Endothelial cell of umbilical vein (primary cell): ENCODE measurements around the gene FECH.

Experiments
- EZH2 ChIP-seq: IDR thresholded peaks from 2 replicates; pipeline ENCODE4 v1.6.1; 2012; ENCODE audit warnings: borderline replicate concordance, low read depth, mild to moderate bottlenecking, moderate library complexity, low read length, inconsistent platforms; ENCODE audit not compliant: severe bottlenecking
- JUN ChIP-seq: IDR thresholded peaks from 2 replicates; pipeline ENCODE4 v1.6.1; 2011; ENCODE audit warnings: borderline replicate concordance, low read depth; ENCODE audit not compliant: insufficient read length, insufficient read depth
- MYC ChIP-seq: IDR thresholded peaks from one replicate; pipeline ENCODE4 v1.6.1; 2011; ENCODE audit warnings: mild to moderate bottlenecking, low read depth, low read length
- POLR2A ChIP-seq: IDR thresholded peaks from 2 replicates; pipeline ENCODE4 v1.6.1; 2012; ENCODE audit warnings: low read depth, mild to moderate bottlenecking, control low read depth, low read length
- TF ChIP-seq, protein P1 (sequence below), 2 donors: IDR thresholded peaks; 1 replicate in 1 of 2; 2 replicates in 1 of 2; pipeline ENCODE4 v1.5.1; 2011; ENCODE audit warnings: low read length in 2 of 2, mild to moderate bottlenecking in 2 of 2, moderate library complexity in 2 of 2, control low read depth in 1 of 2, inconsistent platforms in 1 of 2, low read depth in 1 of 2; ENCODE audit not compliant: insufficient read depth in 1 of 2; ENCODE audit errors: extremely low read depth in 1 of 2

DNA sequence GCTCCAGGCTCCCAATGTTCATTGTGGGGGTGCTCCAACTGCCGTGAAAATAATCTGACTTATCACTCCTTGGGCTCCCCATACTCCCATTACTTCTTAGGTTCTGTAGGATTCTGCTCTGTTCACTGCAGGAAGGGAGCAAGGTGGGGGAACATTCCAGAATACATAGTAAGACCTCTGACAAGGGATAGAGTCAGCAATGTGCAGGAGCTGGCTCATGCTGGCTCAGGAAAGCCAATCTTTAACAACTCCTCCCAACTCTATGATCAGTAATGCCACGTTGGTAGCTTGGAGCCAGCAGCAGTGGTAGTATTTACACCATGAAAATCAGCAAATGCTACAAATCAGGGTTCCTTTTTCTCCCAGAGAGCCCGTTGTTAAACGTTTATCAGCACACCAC lies 44.4 kb downstream of the FECH start:
- TF ChIP-seq, protein P1, sequence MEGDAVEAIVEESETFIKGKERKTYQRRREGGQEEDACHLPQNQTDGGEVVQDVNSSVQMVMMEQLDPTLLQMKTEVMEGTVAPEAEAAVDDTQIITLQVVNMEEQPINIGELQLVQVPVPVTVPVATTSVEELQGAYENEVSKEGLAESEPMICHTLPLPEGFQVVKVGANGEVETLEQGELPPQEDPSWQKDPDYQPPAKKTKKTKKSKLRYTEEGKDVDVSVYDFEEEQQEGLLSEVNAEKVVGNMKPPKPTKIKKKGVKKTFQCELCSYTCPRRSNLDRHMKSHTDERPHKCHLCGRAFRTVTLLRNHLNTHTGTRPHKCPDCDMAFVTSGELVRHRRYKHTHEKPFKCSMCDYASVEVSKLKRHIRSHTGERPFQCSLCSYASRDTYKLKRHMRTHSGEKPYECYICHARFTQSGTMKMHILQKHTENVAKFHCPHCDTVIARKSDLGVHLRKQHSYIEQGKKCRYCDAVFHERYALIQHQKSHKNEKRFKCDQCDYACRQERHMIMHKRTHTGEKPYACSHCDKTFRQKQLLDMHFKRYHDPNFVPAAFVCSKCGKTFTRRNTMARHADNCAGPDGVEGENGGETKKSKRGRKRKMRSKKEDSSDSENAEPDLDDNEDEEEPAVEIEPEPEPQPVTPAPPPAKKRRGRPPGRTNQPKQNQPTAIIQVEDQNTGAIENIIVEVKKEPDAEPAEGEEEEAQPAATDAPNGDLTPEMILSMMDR (IDR thresholded peaks at IDR 0.05; ENCODE audit: extremely low read depth in 1 of 2, insufficient read depth in 1 of 2, low read depth in 1 of 2, low read length in 2 of 2) = no peak
- TF ChIP-seq EZH2 = no peak
- no peak for TF ChIP-seq POLR2A
- no peak for TF ChIP-seq JUN
- TF ChIP-seq MYC = no peak
